OCI-LY7 (cell line): ENCODE measurements around the gene SERINC5.

ENCODE experiments used
- EZH2phosphoT487 ChIP-seq: fragments of 200-600 bp; sonication (generic); IDR thresholded peaks from 2 replicates; pipeline ENCODE4 v1.6.1; 2018; ENCODE audit warnings: low read depth, borderline replicate concordance, mild to moderate bottlenecking, mixed run types, antibody characterized with exemption, low read length, moderate library complexity, mixed read lengths
- TF ChIP-seq, protein P1 (sequence below): fragments of 200-600 bp; sonication (generic); conservative IDR thresholded peaks from 2 replicates; pipeline ENCODE4 v1.5.1; 2014; ENCODE audit warnings: mild to moderate bottlenecking, antibody characterized with exemption, low read length, moderate library complexity, mixed read lengths

DNA sequence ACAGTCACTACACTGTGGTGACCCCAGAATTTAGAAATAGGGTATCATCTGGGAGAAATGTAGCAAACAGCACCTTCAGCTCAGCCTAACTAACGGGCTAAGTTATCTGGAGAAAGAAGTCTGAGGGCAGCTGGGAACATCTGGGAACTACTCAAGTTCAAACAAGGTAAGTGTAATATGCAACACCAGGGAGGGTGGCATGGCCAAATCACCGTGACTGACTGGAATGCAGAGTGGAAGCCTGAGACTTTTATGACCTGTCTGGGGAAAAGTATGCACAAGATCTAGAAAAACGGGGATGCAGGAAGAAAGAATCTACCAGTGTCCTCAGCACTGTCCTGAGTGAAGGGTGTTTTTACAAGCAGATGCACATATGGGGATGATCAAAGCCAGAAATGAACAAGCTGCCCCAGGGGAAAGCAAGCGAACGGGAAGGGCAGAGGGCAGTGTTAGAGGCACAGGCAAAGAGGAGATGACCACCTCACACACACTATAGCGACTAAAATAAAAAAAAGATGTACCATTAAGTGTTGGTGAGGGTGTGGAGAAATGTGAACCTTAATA lies 59.9 kb downstream of the SERINC5 start:
- TF ChIP-seq, protein P1, sequence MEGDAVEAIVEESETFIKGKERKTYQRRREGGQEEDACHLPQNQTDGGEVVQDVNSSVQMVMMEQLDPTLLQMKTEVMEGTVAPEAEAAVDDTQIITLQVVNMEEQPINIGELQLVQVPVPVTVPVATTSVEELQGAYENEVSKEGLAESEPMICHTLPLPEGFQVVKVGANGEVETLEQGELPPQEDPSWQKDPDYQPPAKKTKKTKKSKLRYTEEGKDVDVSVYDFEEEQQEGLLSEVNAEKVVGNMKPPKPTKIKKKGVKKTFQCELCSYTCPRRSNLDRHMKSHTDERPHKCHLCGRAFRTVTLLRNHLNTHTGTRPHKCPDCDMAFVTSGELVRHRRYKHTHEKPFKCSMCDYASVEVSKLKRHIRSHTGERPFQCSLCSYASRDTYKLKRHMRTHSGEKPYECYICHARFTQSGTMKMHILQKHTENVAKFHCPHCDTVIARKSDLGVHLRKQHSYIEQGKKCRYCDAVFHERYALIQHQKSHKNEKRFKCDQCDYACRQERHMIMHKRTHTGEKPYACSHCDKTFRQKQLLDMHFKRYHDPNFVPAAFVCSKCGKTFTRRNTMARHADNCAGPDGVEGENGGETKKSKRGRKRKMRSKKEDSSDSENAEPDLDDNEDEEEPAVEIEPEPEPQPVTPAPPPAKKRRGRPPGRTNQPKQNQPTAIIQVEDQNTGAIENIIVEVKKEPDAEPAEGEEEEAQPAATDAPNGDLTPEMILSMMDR = no peak
- no peak for TF ChIP-seq EZH2phosphoT487
